ENCODE data around the gene SLTM. TPM values are rescaled to one million over a fixed set of nuclear protein-coding genes. Genes with fewer than 3 reads are reported as not detected.

SLTM gene
- total RNA-seq, 2 experiments from 2014 or later, result 183 to 189 TPM

GRCh38 chr15:58880320-58880719 lies 53.2 kb downstream of the SLTM start:
- Histone ChIP-seq H3K27ac (ENCODE audit: low read depth in 1 of 2, low read length in 2 of 2) (no peak overlapping the region), H3K27me3 (ENCODE audit: control insufficient read depth in 1 of 2, insufficient read depth in 2 of 2, low read length in 2 of 2) (no peaks in the 10 kb centered on the region), H3K9me3 (ENCODE audit: control insufficient read depth in 1 of 2, insufficient read depth in 1 of 2, low read length in 2 of 2) (no peaks in the 10 kb centered on the region), H3K36me3 (ENCODE audit: insufficient read depth, low read length) (peaks cover 70% of the 10 kb centered on the region), H3K4me3 (ENCODE audit: low read length) (no peak overlapping the region), H3K4me1 (ENCODE audit: insufficient read depth, low read length) (no peaks in the 10 kb centered on the region)
- ChIA-PET POLR2A (no interaction called here), CTCF (no interaction called here)
- H3K4me1 Mint-ChIP-seq (ENCODE audit: low read depth), result no peaks in the 10 kb centered on the region
- no peak overlapping the region for H3K4me3 Mint-ChIP-seq
- no peaks in the 10 kb centered on the region for H3K9me3 Mint-ChIP-seq
- H3K27me3 Mint-ChIP-seq, result no peaks in the 10 kb centered on the region
- peaks cover 88% of the 10 kb centered on the region for H3K36me3 Mint-ChIP-seq (ENCODE audit: low read depth)
- no peak overlapping the region for H3K27ac Mint-ChIP-seq
- ATAC-seq (ENCODE audit: poor library complexity) (no peak), DNase-seq (no peak)
- no peak for TF ChIP-seq CTCF (IDR thresholded peaks at IDR 0.05)
- intact Hi-C loops (cut with DNase I, micrococcal nuclease), result no loop called here

GRCh38 chr15:58877999-58878825 lies 55.3 kb downstream of the SLTM start:
- Mint-ChIP-seq H3K27me3 (no peaks in the 10 kb centered on the region), H3K27ac (peak overlapping the region; percentile 53), H3K9me3 (no peaks in the 10 kb centered on the region), H3K4me3 (no peak overlapping the region), H3K36me3 (ENCODE audit: low read depth) (peaks cover 68% of the 10 kb centered on the region), H3K4me1 (ENCODE audit: low read depth) (no peaks in the 10 kb centered on the region)
- intact Hi-C loops (cut with DNase I, micrococcal nuclease), result no loop called here
- TF ChIP-seq CTCF (IDR thresholded peaks at IDR 0.05), result no peak
- Histone ChIP-seq H3K9me3 (ENCODE audit: control insufficient read depth in 1 of 2, insufficient read depth in 1 of 2, low read length in 2 of 2) (no peaks in the 10 kb centered on the region), H3K4me3 (ENCODE audit: low read length) (no peak overlapping the region), H3K36me3 (ENCODE audit: insufficient read depth, low read length) (peaks cover 49% of the 10 kb centered on the region), H3K27ac (ENCODE audit: low read depth in 1 of 2, low read length in 2 of 2) (no peak overlapping the region), H3K27me3 (ENCODE audit: control insufficient read depth in 1 of 2, insufficient read depth in 2 of 2, low read length in 2 of 2) (no peaks in the 10 kb centered on the region), H3K4me1 (ENCODE audit: insufficient read depth, low read length) (no peaks in the 10 kb centered on the region)
- ChIA-PET CTCF (no interaction called here), POLR2A (no interaction called here)
- ATAC-seq (ENCODE audit: poor library complexity) (no peak), DNase-seq (no peak)

GRCh38 chr15:58876306-58877106 lies 57.0 kb downstream of the SLTM start:
- Histone ChIP-seq H3K27me3 (ENCODE audit: control insufficient read depth in 1 of 2, insufficient read depth in 2 of 2, low read length in 2 of 2) (no peaks in the 10 kb centered on the region), H3K4me1 (ENCODE audit: insufficient read depth, low read length) (no peaks in the 10 kb centered on the region), H3K4me3 (ENCODE audit: low read length) (no peak overlapping the region), H3K27ac (ENCODE audit: low read depth in 1 of 2, low read length in 2 of 2) (no peak overlapping the region), H3K36me3 (ENCODE audit: insufficient read depth, low read length) (peaks cover 34% of the 10 kb centered on the region), H3K9me3 (ENCODE audit: control insufficient read depth in 1 of 2, insufficient read depth in 1 of 2, low read length in 2 of 2) (no peaks in the 10 kb centered on the region)
- Mint-ChIP-seq H3K27me3 (no peaks in the 10 kb centered on the region), H3K9me3 (no peaks in the 10 kb centered on the region), H3K27ac (no peak overlapping the region), H3K4me3 (no peak overlapping the region), H3K36me3 (ENCODE audit: low read depth) (peaks cover 52% of the 10 kb centered on the region), H3K4me1 (ENCODE audit: low read depth) (no peaks in the 10 kb centered on the region)
- ATAC-seq (ENCODE audit: poor library complexity) (no peak), DNase-seq (no peak)
- TF ChIP-seq CTCF (IDR thresholded peaks at IDR 0.05), result no peak
- POLR2A ChIA-PET, result interaction anchor here (1.4 kb wide), 1 partner anchor 22 kb away, joined by 3 read pairs; no protein-coding TSS in a partner anchor
- CTCF ChIA-PET, result no interaction called here
- intact Hi-C loops (cut with DNase I, micrococcal nuclease), result no loop called here

Data from CD4-positive, alpha-beta T cell (primary cell).